Body of pancreas (tissue), 4 donors: ENCODE results near the gene RHEX.

Experiments used
- POLR2A ChIP-seq, 3 donors: fragments of 450-650 bp; IDR thresholded peaks; one replicate each; pipeline ENCODE4 v1.6.1; 2016; ENCODE audit warnings: antibody characterized with exemption in 3 of 3, mild to moderate bottlenecking in 2 of 3
- TF ChIP-seq, protein P1 (sequence below), 7 experiments: fragments of 450-650 bp in 4 of 7; fragments of 200-600 bp in 3 of 7; sonication (generic) in 3 of 7; IDR thresholded peaks; one replicate each; pipeline ENCODE4 v1.5.1; 2016 to 2019; ENCODE audit warnings: antibody characterized with exemption in 7 of 7

DNA sequence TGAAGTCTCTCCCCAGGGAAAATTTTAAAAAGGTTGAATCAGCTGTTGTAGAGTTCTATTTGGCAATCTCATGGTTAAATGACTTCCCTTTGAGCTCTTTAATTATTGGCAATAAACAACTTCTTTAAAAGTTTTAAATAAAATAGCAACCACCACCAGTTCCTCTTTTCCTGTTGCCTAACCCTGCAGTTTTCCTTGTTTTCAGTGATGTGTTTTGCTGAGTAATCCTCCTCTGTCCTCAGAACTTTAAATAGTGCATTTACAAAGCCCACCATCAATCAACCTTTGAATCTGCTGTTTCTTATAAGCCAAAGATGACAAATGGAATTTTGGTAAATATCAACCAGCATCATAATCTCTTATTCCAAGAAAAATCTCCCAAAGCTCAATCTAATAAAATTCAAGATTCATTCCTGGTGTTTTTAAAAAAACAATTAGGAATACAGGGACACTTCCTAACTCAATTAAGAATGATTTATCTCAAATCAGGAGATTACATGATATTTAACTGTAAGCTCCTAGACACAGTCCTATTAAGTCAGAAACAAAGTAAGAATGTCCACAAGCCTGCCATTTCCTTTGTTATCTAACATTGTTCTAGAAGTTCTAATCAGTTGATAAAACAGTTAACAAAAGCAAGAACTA, 49.4 kb downstream of the RHEX start:
- TF ChIP-seq, protein P1, sequence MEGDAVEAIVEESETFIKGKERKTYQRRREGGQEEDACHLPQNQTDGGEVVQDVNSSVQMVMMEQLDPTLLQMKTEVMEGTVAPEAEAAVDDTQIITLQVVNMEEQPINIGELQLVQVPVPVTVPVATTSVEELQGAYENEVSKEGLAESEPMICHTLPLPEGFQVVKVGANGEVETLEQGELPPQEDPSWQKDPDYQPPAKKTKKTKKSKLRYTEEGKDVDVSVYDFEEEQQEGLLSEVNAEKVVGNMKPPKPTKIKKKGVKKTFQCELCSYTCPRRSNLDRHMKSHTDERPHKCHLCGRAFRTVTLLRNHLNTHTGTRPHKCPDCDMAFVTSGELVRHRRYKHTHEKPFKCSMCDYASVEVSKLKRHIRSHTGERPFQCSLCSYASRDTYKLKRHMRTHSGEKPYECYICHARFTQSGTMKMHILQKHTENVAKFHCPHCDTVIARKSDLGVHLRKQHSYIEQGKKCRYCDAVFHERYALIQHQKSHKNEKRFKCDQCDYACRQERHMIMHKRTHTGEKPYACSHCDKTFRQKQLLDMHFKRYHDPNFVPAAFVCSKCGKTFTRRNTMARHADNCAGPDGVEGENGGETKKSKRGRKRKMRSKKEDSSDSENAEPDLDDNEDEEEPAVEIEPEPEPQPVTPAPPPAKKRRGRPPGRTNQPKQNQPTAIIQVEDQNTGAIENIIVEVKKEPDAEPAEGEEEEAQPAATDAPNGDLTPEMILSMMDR (IDR thresholded peaks at IDR 0.05) = no peak
- no peak for TF ChIP-seq POLR2A (IDR thresholded peaks at IDR 0.05)
